ENCODE results near the gene ST3GAL2.
A peak's percentile ranks its signal among the peaks of the same experiment; 100 is the strongest.

The ST3GAL2 gene

GRCh38 chr16:70438969-70439862, at the start of gene ST3GAL2:
Gene ST3GAL2, minus strand, starts transcription at chr16:70439100. Its CDS starts 40,570 bp downstream, at chr16:70398530.
- DNase-seq (ENCODE audit: low read depth in 2 of 2): peak; percentile 90 to 92

GRCh38 chr16:70484867-70485266, 46.0 kb upstream of the ST3GAL2 start:
- no peak for DNase-seq (ENCODE audit: low read depth in 2 of 2)

- DNase-seq (ENCODE audit: low read depth in 2 of 2): no peak
These were observed 44.5 kb upstream of the ST3GAL2 start for GRCh38 chr16:70483426-70483825.

GRCh38 chr16:70482624-70483023, 43.7 kb upstream of the ST3GAL2 start:
- no peak for DNase-seq (ENCODE audit: low read depth in 2 of 2)

GRCh38 chr16:70481929-70482536, 43.1 kb upstream of the ST3GAL2 start:
- no peak for DNase-seq (ENCODE audit: low read depth in 2 of 2)

- DNase-seq (ENCODE audit: low read depth in 2 of 2): no peak
These were observed 41.5 kb upstream of the ST3GAL2 start for GRCh38 chr16:70480127-70481105.

GRCh38 chr16:70478912-70479341, 40.0 kb upstream of the ST3GAL2 start:
- no peak for DNase-seq (ENCODE audit: low read depth in 2 of 2)

GRCh38 chr16:70478169-70478568, 39.3 kb upstream of the ST3GAL2 start:
- no peak for DNase-seq (ENCODE audit: low read depth in 2 of 2)

- DNase-seq (ENCODE audit: low read depth in 2 of 2): peak; percentile 26 to 35
These were observed 37.5 kb upstream of the ST3GAL2 start for GRCh38 chr16:70476272-70477020.

GRCh38 chr16:70475054-70475871, 36.4 kb upstream of the ST3GAL2 start:
- DNase-seq (ENCODE audit: low read depth in 2 of 2): no peak

GRCh38 chr16:70474320-70475053, 35.6 kb upstream of the ST3GAL2 start:
- no peak for DNase-seq (ENCODE audit: low read depth in 2 of 2)

- no peak for DNase-seq (ENCODE audit: low read depth in 2 of 2)
These were observed 34.8 kb upstream of the ST3GAL2 start for GRCh38 chr16:70473446-70474319.

GRCh38 chr16:70472786-70473433, 34.0 kb upstream of the ST3GAL2 start:
- DNase-seq (ENCODE audit: low read depth in 2 of 2): no peak

- DNase-seq (ENCODE audit: low read depth in 2 of 2): no peak
These were observed 32.0 kb upstream of the ST3GAL2 start for GRCh38 chr16:70470927-70471341.

GRCh38 chr16:70470141-70470926, 31.4 kb upstream of the ST3GAL2 start:
- DNase-seq (ENCODE audit: low read depth in 2 of 2): no peak

- DNase-seq (ENCODE audit: low read depth in 2 of 2): no peak
These were observed 30.1 kb upstream of the ST3GAL2 start for GRCh38 chr16:70468776-70469525.
